Stimulated activated CD4-positive, alpha-beta T cell treated with anti-CD3 and anti-CD28 coated beads, TNF-alpha, amount 100 ng/mL, for 4 hours (primary cell): Measurements from ENCODE around the gene CACNA2D1.

Source experiments
- DNase-seq, 3 experiments: peaks; one replicate each; pipeline ENCODE4 v3.0.0-alpha.2; 2020; ENCODE audit warnings: low read depth in 3 of 3

Gene CACNA2D1

DNA sequence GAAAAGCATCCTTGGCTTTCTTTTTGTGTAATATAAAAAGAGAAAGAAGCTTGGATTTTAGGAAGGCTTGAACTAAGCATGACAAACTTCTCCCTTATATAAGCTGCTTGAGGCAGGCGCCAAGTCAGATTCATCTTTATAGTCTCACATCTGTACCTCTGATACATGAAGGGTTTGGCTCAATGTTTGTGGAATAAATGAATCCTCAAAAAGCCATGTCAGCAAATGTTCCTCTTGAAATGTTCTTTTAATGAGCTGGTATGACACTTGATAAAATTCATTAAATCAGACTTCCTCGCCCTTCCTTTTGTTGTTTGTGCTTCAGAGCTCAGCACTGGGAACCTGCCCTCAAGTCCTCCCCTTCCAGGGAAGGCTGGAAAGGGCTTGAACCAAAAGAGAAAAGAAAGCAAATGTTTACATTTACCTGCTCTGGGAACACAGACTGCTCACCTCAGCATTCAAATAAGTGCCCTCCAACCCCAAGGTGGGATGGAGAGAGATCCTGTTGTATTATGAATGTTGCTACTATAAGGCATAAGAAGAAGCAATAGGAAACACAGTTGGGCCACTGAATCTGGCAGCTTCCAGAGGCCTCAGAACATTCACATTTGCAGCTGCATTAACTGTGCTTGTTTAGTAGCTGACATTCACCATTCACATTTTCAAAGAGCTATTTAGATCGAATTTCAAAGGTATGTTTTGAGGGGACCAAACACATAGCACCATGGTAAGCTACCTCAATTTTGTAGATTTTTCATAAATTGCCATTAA is 212.6 kb downstream of the CACNA2D1 start:
- no peak for DNase-seq

DNA sequence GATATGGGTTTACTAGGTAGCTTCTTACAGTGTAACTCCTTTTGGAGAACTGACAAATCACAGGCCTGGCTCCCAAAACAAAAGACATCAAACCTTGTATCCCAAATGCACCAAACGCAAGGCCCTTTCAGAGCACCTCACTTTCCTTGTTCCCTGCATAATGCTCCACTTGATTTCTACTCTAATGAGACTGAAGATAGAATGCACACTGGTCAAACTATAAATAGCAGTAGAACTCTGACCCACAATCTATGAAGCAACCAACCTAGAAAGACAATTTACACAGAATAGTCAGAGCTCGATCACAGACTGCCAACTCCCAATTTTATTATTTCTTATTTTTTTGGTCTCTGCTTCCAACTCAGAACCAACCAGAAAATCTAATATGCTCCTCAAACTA is 214.4 kb downstream of the CACNA2D1 start:
- no peak for DNase-seq

DNA sequence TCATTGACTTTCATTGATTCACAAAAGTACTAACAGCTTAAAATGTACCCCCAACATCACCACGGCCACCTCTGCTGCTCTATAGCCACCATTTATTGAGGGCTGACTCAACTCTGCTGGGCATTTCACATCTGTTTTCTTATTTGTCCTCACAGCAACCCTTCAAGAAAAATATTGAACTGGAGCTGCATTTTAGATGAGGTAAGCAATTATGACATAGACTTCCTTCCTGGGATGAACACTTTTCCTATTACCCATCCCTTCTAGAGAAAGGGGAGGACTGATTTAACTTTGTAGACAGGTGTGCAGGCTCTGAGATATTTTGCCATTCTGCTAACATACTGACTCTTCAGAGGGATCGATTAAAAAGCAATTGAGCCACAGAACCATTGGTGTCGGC is 217.4 kb downstream of the CACNA2D1 start:
- DNase-seq: no peak

DNA sequence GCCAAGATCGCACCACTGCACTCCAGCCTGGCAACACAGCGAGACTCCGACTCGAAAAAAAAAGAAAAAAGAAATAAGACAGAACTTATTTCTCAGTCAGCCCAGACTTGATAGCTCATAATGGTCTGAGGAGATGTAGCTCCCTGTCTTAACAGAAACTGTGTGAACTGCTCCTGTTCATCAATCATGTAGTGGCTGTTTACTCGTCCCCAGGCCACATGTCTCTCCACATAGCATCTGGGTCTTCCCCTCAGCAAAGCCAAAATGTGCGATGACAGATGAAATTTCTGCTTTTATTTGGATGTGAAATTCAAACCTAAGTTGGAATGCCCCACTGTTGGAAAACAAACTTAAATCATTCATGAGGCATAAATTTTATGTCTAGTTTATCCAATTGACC is 219.0 kb downstream of the CACNA2D1 start:
- no peak for DNase-seq

DNA sequence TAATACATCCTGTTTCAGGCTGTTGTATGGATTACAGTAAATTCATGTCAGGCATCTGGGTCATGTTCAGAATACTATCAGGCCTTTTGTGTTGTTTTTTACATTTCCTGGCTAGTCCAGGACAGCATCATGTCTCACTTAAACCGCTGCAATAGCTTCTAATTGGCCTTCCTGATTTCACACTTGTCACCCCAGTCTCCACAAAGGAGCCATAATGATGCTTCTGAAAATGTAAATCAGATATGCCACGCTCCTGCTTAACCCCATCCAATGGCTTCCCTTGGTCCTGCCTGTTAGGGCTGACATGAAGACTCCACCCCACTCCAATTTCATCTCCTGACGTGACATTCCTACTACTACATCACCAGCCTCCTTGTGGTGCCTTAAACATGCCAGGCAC is 220.0 kb downstream of the CACNA2D1 start:
- DNase-seq: no peak

DNA sequence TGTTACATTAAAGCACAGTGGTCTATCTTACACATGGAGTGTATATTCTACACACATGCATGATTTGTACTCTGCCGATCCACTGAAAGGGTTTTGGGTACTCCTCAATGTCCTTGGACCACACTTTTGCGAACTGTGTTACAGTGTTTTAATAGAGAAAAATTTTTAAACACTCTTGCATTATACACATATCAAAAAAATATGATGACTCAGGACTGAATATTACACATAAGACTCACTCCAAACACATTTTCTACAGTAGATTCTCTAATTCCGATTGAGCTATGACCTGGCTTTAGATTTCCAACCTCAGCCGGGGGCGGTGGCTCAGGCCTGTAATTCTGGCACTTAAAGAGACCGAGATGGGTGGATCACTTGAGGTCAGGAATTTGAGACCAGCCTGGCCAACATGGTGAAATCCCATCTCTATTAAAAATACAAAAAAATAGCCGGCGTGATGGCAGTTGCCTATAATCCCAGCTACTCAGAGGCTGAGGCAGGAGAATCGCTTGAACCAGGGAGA is 222.4 kb downstream of the CACNA2D1 start:
- DNase-seq: no peak

DNA sequence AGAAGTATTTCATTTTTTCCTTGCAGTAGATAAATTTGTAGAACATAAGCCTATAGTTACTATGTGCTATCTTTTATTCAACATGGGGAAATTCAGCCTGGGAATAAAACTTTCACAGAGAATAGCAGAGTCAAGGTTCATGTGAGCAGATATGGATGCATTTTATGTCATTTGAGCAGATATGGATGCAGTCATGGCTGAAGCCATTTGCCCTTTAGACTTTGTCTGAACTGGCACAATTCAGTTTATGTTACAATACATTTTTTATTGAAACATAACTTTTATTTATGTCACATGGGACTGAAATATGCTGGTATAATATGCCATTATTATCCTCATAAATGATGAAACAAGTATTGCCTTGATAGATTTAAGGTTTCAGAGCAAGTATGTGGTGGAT is 231.1 kb downstream of the CACNA2D1 start:
- no peak for DNase-seq

DNA sequence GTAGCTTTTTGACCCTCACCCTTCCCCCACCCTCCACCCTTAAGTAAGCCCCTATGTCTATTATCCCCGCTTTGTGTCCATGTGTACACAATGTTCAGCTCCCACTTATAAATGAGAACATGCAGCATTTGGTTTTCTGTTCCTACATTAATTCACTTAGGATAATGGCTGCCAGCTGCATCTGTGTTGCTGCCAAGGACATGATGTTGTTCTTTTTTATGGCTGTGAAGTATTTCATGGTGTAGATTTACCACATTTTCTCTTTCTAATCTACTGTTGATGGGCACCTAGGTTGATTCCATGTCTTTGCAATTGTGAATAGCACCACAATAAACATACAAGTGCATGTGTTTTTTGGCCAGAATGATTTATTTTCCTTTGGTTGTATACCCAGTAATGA is 232.2 kb downstream of the CACNA2D1 start:
- DNase-seq: no peak

DNA sequence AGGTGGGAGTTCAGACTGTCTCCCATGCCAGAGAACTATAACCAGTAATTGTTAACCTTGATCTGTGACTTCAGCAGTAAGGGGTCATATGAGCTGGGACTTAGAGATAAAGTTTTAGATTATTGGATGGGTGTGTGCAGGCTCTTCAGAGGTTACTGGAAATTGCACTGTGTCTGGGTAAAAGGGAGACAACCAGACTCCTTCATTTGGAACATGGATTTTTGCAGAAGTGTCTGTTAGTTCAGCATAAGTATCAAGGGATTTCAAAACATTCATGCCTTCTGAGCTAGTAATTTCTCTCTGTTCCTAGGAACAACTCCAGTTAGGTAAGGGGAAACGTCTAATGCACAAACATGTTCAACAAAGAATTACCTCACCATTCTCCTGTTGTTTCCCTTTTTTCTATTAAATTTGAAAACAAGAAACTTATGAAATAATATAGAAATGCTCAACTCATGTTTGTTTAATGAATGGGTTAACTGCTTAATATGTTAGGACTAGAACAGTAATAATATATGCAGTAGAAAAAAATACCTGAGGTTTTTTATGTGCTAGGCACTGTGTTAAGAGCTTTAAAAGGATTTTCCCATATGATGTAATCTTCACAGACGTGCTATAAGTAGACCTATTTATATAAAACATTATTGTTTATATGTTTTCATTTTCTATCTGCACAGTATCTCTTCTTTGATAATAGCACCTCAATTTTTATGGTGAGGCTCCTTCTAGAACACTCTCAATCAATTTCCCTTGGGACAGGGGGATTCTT is 233.0 kb downstream of the CACNA2D1 start:
- DNase-seq: no peak

DNA sequence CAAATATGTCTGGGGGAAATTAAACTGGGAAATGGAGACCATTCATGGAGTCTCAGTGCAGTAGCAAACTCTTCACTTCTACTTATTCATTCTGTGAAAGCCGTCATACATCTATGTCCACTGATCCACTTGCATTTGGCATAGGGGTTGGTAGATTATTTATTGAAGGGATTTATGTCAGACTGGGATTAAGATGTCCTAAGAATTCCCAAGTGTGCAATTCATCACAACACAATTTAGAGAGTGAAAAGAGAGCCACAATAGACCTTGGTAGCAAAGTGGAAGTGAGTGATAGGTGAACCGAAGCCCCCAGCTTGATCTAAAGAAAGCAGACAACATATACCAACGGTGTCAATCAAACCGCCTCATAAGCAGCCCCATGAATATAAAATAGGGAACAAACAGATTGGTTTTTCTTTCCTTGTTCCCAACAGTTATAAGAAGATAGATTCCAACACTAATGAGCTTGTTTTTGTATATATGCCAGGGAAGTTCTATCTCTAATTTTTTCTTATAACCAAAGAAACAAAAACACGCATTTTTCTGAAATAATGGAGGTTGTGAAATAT is 234.3 kb downstream of the CACNA2D1 start:
- no peak for DNase-seq

DNA sequence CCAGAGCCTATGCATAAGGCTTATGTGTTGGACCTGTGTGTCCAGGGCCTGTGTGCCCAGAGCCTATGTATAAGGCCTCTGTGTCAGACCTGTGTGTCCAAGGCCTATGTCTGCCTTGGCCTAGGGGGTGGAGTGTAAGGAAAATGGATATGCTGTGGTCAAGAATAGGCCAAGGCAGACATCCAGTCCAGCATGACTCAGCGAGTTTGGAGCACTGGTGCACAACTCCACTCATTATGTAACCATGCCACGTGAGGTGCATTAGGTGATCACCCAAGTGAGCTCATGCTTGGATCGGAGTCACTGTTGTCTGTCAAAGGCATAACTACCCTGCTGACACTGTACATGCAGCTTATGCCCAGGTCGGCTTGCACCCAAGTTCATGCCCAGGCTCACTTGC is 238.9 kb downstream of the CACNA2D1 start:
- DNase-seq: no peak

DNA sequence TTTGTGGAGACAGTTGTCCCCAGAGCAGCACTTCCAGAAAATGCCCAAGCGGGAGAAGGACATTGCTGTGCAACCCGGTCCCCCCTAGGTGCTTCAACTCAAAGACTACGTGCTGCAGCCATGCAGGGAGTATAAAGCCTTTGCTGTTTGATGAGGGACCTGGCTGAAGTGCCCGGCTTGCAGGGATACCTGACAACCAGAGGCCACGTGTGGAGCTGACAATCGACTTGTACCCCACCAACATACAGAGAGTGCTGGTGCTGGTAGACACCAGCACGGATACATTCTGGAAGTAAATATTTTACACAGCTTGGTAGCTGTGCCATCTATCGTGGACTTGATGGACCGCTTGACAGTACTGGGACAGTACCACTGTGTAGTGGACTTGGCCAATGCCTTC is 240.6 kb downstream of the CACNA2D1 start:
- no peak for DNase-seq

DNA sequence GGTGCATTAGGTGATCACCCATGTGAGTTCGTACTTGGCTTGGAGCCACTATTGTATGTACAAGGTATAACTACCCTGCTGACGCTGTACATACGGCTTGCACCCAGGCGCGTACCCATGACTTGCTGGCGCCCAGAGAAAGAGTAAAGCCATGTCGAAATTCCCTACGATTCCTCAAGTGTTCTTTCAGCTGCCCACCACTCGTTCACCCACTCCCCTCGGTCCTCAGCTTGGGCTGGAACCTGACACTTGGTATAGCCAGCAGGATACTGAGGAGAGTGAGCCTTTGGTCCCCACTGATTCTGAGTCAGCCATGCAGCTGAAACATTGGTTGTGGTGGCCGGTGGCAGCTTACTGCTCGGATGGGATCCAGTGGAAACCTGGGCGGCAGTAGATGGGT is 241.5 kb downstream of the CACNA2D1 start:
- DNase-seq: no peak

DNA sequence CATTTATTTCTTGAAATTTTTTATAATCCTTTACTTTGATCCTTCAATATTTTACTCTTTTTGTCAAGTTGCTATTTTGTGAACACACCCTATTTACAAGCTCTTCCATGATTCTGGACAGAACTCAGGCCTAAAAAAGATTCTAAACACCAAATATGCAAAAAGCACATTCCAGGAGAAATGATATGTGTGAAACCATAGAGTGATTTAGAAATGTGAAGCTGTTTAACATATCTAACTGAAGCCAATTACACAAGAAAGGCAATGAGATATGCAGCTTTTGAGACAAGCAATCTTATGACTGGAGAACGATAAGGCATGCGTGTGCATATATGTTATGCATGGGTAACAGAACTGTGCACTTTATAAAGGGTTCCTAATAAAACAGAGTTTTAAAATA is 243.0 kb downstream of the CACNA2D1 start:
- DNase-seq: no peak

DNA sequence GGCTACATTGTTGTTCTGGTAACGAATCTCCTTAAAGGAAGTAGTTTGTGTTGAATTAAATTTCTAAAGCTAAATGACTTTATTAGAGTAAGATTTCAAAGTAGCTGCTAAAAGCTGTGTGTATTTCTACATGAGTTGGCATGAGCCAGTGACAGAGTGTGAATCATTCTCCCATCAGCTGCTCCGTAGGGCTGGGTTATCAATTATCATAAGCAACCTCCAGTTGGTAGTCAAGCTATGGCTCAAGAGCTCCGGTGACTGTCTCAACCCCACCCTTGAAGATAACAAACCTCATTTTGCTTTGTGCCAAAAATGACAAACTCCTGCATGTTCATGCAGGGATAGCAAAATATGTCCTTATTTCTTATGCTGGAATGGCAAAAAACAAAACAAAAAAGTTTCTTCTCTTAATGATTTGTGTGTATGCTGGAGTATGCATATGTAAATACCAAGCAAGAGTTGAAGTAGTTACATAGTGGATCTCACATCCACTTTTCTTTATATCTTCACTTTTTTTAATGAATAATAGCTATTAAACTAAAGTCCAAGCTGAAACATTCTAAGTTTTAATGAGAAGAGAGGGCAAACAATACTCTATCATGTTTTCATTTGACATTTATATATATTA is 249.4 kb downstream of the CACNA2D1 start:
- DNase-seq: no peak

DNA sequence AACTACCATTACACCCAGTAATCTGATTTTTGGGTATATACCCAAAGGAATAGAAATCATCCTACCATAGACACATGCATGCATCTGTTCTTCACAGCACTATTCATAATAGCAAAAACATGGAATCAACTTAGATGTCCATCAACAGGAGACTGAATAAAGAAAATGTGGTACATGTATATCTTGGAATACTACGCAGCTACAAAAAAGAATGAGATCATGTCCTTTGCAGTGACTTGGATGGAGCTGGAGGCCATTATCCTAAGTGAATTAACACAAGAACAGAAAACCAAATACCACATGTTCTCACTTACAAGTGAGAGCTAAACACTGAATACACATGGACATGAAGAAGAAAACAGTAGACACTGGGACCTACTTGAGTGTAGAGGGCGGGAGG is 254.9 kb downstream of the CACNA2D1 start:
- DNase-seq: no peak

DNA sequence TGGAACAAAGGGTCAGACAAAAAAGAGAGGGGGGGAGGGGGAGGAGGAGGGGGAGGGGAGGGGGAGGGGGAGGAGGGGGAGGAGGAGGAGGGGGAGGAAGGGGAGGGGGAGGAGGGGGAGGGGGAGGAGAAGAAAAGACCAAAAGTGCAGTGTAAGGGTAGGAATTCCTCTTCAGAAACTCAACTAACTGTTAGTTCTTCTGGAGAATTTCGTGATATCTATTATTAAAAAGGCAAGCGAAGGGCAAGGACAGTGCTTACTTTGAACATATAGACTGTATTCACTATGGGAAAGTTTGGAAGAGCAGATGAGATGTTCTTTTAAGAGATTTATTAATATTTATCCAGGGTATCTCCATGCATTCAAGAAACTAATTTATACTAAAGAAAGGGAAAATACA is 258.1 kb downstream of the CACNA2D1 start:
- no peak for DNase-seq

DNA sequence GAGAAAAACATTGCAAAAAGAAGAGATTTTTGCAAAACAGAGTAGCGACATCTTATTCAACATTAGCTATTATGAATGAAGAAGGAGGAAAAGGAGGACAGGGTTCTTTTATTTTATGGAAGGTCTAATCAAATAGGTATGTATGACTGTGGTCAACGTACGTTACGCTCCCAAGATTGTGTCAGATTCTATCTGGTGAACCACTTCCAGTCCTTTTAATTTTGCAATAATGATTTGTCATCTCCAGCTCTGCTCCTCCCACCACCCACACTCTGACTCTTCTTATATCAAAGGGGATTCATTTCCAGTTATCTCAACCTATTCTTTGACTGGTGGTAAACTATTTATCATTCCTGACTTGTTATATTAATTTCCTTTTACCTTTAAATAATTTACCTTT is 259.9 kb downstream of the CACNA2D1 start:
- DNase-seq: no peak

DNA sequence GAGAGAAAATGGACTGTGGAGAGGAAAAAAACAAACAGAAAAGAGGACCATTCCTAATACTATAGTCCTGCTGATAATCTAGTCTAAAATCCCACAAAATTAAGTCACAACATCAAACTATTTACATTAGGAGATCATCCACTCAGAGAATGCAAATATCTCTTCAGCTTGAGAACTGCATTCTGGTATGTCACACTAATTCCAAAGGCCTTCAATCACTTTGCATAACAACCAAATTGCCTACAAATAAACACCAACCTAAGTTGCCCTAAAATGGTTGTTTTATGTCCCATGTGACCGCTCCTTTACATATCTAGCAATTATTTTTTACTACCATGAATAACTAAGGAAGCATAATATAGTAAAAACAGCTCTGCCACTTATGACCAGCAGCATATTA is 264.3 kb downstream of the CACNA2D1 start:
- DNase-seq: no peak

DNA sequence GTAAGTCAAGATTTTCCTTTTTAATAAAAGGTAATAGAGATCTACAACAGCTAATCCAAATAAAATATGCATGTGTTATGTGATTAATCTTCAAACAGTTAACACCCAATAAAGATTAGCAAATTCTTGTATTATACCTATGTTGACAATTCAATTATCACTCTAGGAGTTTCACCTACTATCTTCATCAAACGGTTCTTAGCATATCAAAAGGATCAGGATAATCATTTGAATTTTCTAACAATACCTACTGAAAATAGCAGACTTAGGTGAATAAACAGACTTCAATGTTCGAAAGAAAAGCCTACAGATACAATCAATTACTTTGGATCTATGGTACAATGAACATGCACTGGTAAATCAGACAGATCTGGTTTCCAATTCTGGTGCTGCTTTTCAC is 268.3 kb downstream of the CACNA2D1 start:
- DNase-seq: no peak

DNA sequence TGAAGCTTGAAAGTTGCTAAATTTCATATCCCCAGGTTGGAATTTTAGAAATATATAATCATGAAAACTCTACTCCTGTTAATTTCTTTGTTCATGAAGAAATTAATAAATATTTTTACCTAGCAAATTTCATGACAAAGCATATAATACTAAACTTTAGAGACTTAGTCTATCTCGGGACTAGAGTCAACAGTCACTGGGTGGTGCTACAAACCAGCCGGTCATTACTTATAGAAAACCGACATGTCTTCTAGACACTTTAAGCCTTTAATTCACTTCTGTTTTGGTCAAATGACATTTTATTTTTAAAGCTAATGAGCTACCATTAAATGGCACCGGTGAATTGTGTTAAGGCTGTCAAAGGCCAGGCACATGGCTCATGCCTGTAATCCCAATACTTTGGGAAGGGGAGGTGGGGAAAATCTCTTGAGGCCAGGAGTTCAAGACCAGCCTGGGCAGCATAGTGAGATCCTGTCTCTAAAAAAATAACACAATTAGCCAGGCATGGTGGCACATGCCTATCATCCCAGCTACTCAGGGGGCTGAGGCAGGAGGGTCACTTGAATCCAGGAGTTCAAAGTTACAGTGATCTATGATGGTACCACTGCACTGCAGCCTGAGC is 270.1 kb downstream of the CACNA2D1 start:
- no peak for DNase-seq

DNA sequence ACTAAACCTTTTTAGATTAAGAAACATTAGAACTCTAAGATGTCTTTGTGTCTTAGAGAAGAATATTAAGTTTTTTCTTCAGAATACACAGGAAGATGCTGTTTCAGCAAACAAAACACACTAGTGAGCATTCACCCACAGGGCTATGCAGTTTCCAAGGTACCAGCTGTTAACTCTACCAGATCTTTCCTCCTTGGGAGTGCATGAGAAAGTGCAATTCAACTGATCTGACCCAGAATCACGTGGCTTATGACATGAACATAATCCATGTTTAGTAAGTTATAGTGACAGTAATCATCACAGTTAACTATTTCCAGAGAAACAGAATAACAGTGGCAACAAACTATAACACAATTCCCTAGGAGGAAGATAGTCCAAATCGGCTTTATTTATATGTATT is 270.7 kb downstream of the CACNA2D1 start:
- DNase-seq: no peak
